Activated T-helper 1 cell treated with anti-CD3 and anti-CD28 coated beads, Interleukin-12 subunit alpha, Interleukin-12 subunit beta, Interleukin-2, Interleukin-4 antibody, amounts not matched to agents 30 ng/mL and 10 ng/mL and 1 ng/mL, durations not matched to agents 14 hours and 24 hours and 36 hours (primary cell): ENCODE results near the gene NHLRC4. TPM values are rescaled to one million over a fixed set of nuclear protein-coding genes. Genes with fewer than 3 reads are reported as not detected.

Experiments used
- DNase-seq: peaks from one replicate; pipeline ENCODE4 v3.0.0; 2021; ENCODE audit warnings: low spot score
- H3K27ac Mint-ChIP-seq: one replicate; pipeline ENCODE4 v1.8.0; 2021; ENCODE audit warnings: mild to moderate bottlenecking, mixed read lengths
- H3K27me3 Mint-ChIP-seq: one replicate; pipeline ENCODE4 v1.8.0; 2022; ENCODE audit warnings: mild to moderate bottlenecking, moderate library complexity, mixed read lengths; ENCODE audit not compliant: insufficient read depth
- H3K36me3 Mint-ChIP-seq: one replicate; pipeline ENCODE4 v1.8.0; 2021; ENCODE audit warnings: low read depth, mixed read lengths
- H3K4me1 Mint-ChIP-seq: one replicate; pipeline ENCODE4 v1.8.0; 2021; ENCODE audit warnings: low read depth, mixed read lengths
- H3K4me3 Mint-ChIP-seq: one replicate; pipeline ENCODE4 v1.8.0; 2021; ENCODE audit warnings: mild to moderate bottlenecking, moderate library complexity, mixed read lengths
- H3K9me3 Mint-ChIP-seq: one replicate; pipeline ENCODE4 v1.8.0; 2021; ENCODE audit warnings: mixed read lengths
- intact Hi-C: fragments of 100-400 bp; cut with micrococcal nuclease; formaldehyde crosslinking; loops from one replicate; pipeline ENCODE4 v1.15.1; 2024
- total RNA-seq: library from RNA; stranded (reverse); gene quantifications from 2 replicates; pipeline ENCODE4 v1.2.3, GENCODE V29; 2022

NHLRC4 gene
- total RNA-seq, 1 donor from 2014 or later: 1.2 TPM

GRCh38 chr16:572865-573650, 6.3 kb downstream of the NHLRC4 start:
- Mint-ChIP-seq H3K36me3 (no peaks in the 10 kb centered on the region), H3K4me1 (peaks cover 23% of the 10 kb centered on the region), H3K4me3 (no peak overlapping the region), H3K27ac (no peak overlapping the region), H3K9me3 (no peaks in the 10 kb centered on the region), H3K27me3 (no peaks in the 10 kb centered on the region)
- intact Hi-C loops: no loop called here
- no peak for DNase-seq

GRCh38 chr16:574021-574760, 7.4 kb downstream of the NHLRC4 start:
- intact Hi-C loops: no loop called here
- Mint-ChIP-seq H3K9me3 (no peaks in the 10 kb centered on the region), H3K27ac (no peak overlapping the region), H3K4me3 (no peak overlapping the region), H3K4me1 (peaks cover 19% of the 10 kb centered on the region), H3K27me3 (no peaks in the 10 kb centered on the region), H3K36me3 (no peaks in the 10 kb centered on the region)
- no peak for DNase-seq

GRCh38 chr16:575354-576196, 8.8 kb downstream of the NHLRC4 start:
- H3K4me3 Mint-ChIP-seq: no peak overlapping the region
- H3K9me3 Mint-ChIP-seq: no peaks in the 10 kb centered on the region
- H3K36me3 Mint-ChIP-seq: no peaks in the 10 kb centered on the region
- DNase-seq: no peak
- no peaks in the 10 kb centered on the region for H3K27me3 Mint-ChIP-seq
- no peak overlapping the region for H3K27ac Mint-ChIP-seq
- intact Hi-C loops: no loop called here
- peaks cover 14% of the 10 kb centered on the region for H3K4me1 Mint-ChIP-seq

GRCh38 chr16:576197-576822, 9.5 kb downstream of the NHLRC4 start:
- H3K27ac Mint-ChIP-seq: peak overlapping the region; percentile 22
- H3K36me3 Mint-ChIP-seq: no peaks in the 10 kb centered on the region
- no peaks in the 10 kb centered on the region for H3K9me3 Mint-ChIP-seq
- H3K4me1 Mint-ChIP-seq: peaks cover 7% of the 10 kb centered on the region
- H3K4me3 Mint-ChIP-seq: no peak overlapping the region
- intact Hi-C loops: no loop called here
- DNase-seq: no peak
- H3K27me3 Mint-ChIP-seq: no peaks in the 10 kb centered on the region

GRCh38 chr16:576823-577201, 10.0 kb downstream of the NHLRC4 start:
- Mint-ChIP-seq H3K36me3 (no peaks in the 10 kb centered on the region), H3K4me3 (no peak overlapping the region), H3K27ac (peak overlapping the region; percentile 22), H3K27me3 (no peaks in the 10 kb centered on the region), H3K4me1 (peaks cover 2% of the 10 kb centered on the region), H3K9me3 (no peaks in the 10 kb centered on the region)
- no peak for DNase-seq
- intact Hi-C loops: no loop called here

- intact Hi-C loops: no loop called here
- Mint-ChIP-seq H3K9me3 (no peaks in the 10 kb centered on the region), H3K27ac (no peak overlapping the region), H3K4me3 (no peak overlapping the region), H3K27me3 (no peaks in the 10 kb centered on the region), H3K36me3 (no peaks in the 10 kb centered on the region), H3K4me1 (no peaks in the 10 kb centered on the region)
- no peak for DNase-seq
Measured at GRCh38 chr16:577796-578195, 11.0 kb downstream of the NHLRC4 start.

GRCh38 chr16:578232-578869, 11.5 kb downstream of the NHLRC4 start:
- Mint-ChIP-seq H3K4me3 (no peak overlapping the region), H3K27ac (no peak overlapping the region), H3K36me3 (no peaks in the 10 kb centered on the region), H3K27me3 (no peaks in the 10 kb centered on the region), H3K4me1 (no peaks in the 10 kb centered on the region), H3K9me3 (no peaks in the 10 kb centered on the region)
- intact Hi-C loops: no loop called here
- DNase-seq: no peak

GRCh38 chr16:578870-579405, 12.1 kb downstream of the NHLRC4 start:
- Mint-ChIP-seq H3K4me3 (no peak overlapping the region), H3K4me1 (no peaks in the 10 kb centered on the region), H3K27me3 (no peaks in the 10 kb centered on the region), H3K9me3 (no peaks in the 10 kb centered on the region), H3K27ac (no peak overlapping the region), H3K36me3 (no peaks in the 10 kb centered on the region)
- intact Hi-C loops: no loop called here
- DNase-seq: peak; percentile 23

GRCh38 chr16:580141-580945, 13.5 kb downstream of the NHLRC4 start:
- H3K27ac Mint-ChIP-seq: no peak overlapping the region
- no peaks in the 10 kb centered on the region for H3K4me1 Mint-ChIP-seq
- H3K36me3 Mint-ChIP-seq: no peaks in the 10 kb centered on the region
- H3K27me3 Mint-ChIP-seq: no peaks in the 10 kb centered on the region
- no peak overlapping the region for H3K4me3 Mint-ChIP-seq
- DNase-seq: no peak
- no peaks in the 10 kb centered on the region for H3K9me3 Mint-ChIP-seq
- intact Hi-C loops: no loop called here

GRCh38 chr16:580946-581498, 14.2 kb downstream of the NHLRC4 start:
- Mint-ChIP-seq H3K27ac (no peak overlapping the region), H3K4me1 (no peaks in the 10 kb centered on the region), H3K36me3 (no peaks in the 10 kb centered on the region), H3K27me3 (no peaks in the 10 kb centered on the region), H3K9me3 (no peaks in the 10 kb centered on the region), H3K4me3 (no peak overlapping the region)
- intact Hi-C loops: no loop called here
- no peak for DNase-seq

- peaks cover under 1% of the 10 kb centered on the region for H3K4me1 Mint-ChIP-seq
Measured at GRCh38 chr16:582218-582613, 15.4 kb downstream of the NHLRC4 start.

More at GRCh38 chr16:582218-582613, 15.4 kb downstream of the NHLRC4 start:
- Mint-ChIP-seq H3K36me3 (no peaks in the 10 kb centered on the region), H3K4me3 (no peak overlapping the region), H3K9me3 (no peaks in the 10 kb centered on the region), H3K27me3 (no peaks in the 10 kb centered on the region), H3K27ac (no peak overlapping the region)
- intact Hi-C loops: no loop called here
- DNase-seq: no peak
